Retinal pigment epithelial cell (primary cell): ENCODE data around the gene FAM78B.

ENCODE experiments used
- DNase-seq: peaks from one replicate; pipeline ENCODE4 v3.0.0-alpha.2; 2010; ENCODE audit warnings: low read depth
- H3K4me3 ChIP-seq: 2 replicates; pipeline ENCODE4 v1.5.1; 2011; ENCODE audit warnings: mild to moderate bottlenecking, low read length, control low read depth, moderate library complexity
- CTCF ChIP-seq: conservative IDR thresholded peaks from 2 replicates; pipeline ENCODE4 v1.5.1; 2011; ENCODE audit warnings: low read depth, low read length, control low read depth, inconsistent platforms

The FAM78B gene

GRCh38 chr1:166040202-166040997 is 126.4 kb downstream of the FAM78B start:
- H3K4me3 ChIP-seq, result no peak overlapping the region
- no peak for DNase-seq
- TF ChIP-seq CTCF, result no peak

DNA sequence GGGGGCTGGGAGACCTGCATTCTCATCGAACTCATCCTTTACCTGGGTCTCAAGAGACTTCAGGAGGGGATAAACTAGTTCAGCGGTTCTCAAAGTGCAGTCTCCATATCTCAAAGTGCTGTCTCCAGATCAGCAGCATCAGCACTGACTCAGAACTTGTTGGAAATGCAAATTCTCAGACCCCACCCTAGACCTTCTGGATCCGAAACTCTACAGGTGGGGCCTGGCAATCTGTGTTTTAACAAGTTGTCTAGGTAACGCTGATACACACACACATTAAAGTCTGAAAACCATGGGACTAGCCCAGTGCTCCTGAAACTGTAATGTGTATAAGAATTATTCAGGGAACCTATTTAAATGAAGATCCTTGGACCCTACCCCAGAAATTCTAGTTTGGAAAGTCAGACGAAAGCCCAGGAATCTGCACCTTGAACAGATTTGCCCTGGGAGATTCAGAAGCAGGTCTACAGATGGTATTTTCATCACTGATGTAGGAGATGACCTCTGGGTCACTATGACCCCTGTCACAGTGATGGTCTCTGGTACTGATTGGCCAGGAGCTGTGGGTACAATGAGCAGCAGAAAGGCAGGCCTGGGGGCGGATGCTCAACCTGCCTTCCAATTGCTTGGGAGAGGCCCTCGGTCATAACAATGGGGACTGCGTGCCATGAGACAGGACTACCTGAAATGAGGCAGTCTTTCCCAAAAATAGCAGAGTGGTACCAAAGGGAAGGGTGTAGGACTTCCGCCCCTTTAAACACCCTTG is 127.2 kb downstream of the FAM78B start:
- no peak overlapping the region for H3K4me3 ChIP-seq
- DNase-seq, result no peak
- TF ChIP-seq CTCF, result no peak

- DNase-seq, result no peak
- TF ChIP-seq CTCF, result no peak
- no peak overlapping the region for H3K4me3 ChIP-seq
These were observed 130.7 kb downstream of the FAM78B start for GRCh38 chr1:166036092-166036491.

- TF ChIP-seq CTCF, result no peak
- H3K4me3 ChIP-seq, result no peak overlapping the region
- DNase-seq, result no peak
These were observed 134.0 kb downstream of the FAM78B start for GRCh38 chr1:166032572-166033371.

GRCh38 chr1:166031932-166032571 is 134.7 kb downstream of the FAM78B start:
- no peak overlapping the region for H3K4me3 ChIP-seq
- TF ChIP-seq CTCF, result no peak
- no peak for DNase-seq

DNA sequence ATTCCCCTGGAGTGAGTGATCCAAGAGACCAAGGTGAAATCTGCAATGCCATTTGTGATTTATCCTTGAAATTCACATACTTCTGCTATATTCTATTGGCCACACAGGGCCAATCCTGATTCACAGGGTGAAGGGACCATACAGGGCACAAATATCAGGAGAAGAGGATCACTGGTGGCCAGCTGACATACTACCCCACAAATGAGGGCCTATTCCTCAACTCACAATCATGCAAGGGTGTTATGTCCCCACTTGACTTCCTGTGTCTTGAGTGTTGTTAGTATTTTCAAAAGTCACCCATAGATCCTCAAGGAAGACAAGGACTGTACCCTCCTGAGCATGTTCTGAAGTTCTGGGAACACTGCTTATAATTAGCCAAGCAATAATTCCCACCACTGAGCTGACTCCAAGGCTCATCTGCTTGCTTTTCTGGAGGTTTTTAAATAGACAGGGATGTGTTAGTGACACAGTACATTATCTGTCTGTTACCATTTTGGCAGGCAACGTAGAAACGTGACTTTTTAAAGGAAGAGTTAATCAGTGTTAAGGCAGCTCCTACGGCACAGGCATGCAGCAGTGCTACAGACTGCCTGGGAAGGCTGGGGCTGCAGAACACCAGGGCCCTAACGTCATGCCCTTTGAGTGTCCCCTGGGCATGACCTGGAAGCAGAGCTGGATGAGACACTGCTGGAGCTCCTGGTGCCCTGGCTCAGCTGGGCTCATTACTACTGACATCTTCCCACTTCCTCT is 137.4 kb downstream of the FAM78B start:
- H3K4me3 ChIP-seq, result no peak overlapping the region
- DNase-seq, result no peak
- TF ChIP-seq CTCF, result no peak
